GM23338 (cell line): ENCODE results near the gene FETUB.

ENCODE experiments used
- CREB1 ChIP-seq: fragments of 250-450 bp; sonication (Bioruptor Pico); IDR thresholded peaks from 2 replicates; pipeline ENCODE4 v1.5.0; 2020; ENCODE audit warnings: low read depth, mild to moderate bottlenecking, moderate library complexity
- ETS1 ChIP-seq: IDR thresholded peaks from 2 replicates; pipeline ENCODE4 v1.6.1; 2016; ENCODE audit warnings: antibody characterized with exemption
- EZH2 ChIP-seq: fragments of 200-600 bp; sonication (generic); IDR thresholded peaks from one replicate; pipeline ENCODE4 v1.8.0; 2017; ENCODE audit warnings: antibody characterized with exemption, mild to moderate bottlenecking, low read depth; ENCODE audit not compliant: unreplicated experiment
- EZH2phosphoT487 ChIP-seq: fragments of 200-600 bp; sonication (generic); IDR thresholded peaks from one replicate; pipeline ENCODE4 v1.8.1; 2018; ENCODE audit warnings: antibody characterized with exemption; ENCODE audit not compliant: unreplicated experiment
- JUNB ChIP-seq: IDR thresholded peaks from one replicate; pipeline ENCODE4 v1.6.1; 2016; ENCODE audit warnings: antibody characterized with exemption; ENCODE audit not compliant: unreplicated experiment
- NANOG ChIP-seq: IDR thresholded peaks from 2 replicates; pipeline ENCODE4 v1.6.1; 2016; ENCODE audit warnings: antibody characterized with exemption, borderline replicate concordance
- POLR2AphosphoS5 ChIP-seq: IDR thresholded peaks from 2 replicates; pipeline ENCODE4 v1.6.1; 2016; ENCODE audit warnings: antibody characterized with exemption, low read depth
- REST ChIP-seq: IDR thresholded peaks from one replicate; pipeline ENCODE4 v1.6.1; 2018; ENCODE audit warnings: antibody characterized with exemption; ENCODE audit not compliant: unreplicated experiment
- ZNF114 ChIP-seq: fragments of 250-450 bp; sonication (Bioruptor Pico); IDR thresholded peaks from 2 replicates; pipeline ENCODE4 v1.5.0; 2020; ENCODE audit warnings: mild to moderate bottlenecking, moderate library complexity
- ZNF331 ChIP-seq: fragments of 250-450 bp; sonication (Bioruptor Pico); IDR thresholded peaks from 2 replicates; pipeline ENCODE4 v1.5.0; 2020; ENCODE audit warnings: low read depth, mild to moderate bottlenecking, moderate library complexity
- TF ChIP-seq, protein P1 (sequence below), 2 experiments: fragments of 200-600 bp in 1 of 2; sonication (generic) in 1 of 2; conservative IDR thresholded peaks; 2 replicates each; pipeline versions ENCODE4 v1.5.1 to v1.6.1; 2016 to 2017; ENCODE audit warnings: antibody characterized with exemption in 2 of 2, low read depth in 2 of 2, mild to moderate bottlenecking in 2 of 2, moderate library complexity in 1 of 2
- TF ChIP-seq, protein P2 (sequence below): fragments of 250-450 bp; sonication (Bioruptor Pico); IDR thresholded peaks from 2 replicates; pipeline ENCODE4 v1.5.0; 2020; ENCODE audit warnings: mild to moderate bottlenecking, moderate library complexity

DNA sequence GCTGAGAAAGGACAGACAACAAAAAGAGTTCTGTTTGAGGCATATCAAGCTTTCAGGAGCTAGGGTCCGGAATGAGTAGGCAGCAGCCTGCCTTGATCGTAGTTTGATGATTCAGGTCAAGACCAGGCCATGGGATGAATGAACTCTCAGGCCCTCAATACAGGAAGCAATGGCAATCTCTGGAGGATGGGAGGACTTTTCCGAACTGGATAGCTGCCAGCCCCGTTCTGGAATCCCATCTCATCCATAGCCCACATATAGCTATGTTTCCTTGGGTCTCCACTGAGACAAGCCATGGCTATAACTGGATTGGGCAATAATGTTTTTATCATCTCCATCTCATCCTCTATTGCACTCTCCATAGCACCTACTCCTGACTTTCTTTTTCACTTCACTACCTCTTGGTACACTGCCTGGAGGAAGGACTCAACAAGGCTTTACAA lies 14.6 kb upstream of the FETUB start:
- no peak for TF ChIP-seq EZH2phosphoT487
- TF ChIP-seq, protein P1, sequence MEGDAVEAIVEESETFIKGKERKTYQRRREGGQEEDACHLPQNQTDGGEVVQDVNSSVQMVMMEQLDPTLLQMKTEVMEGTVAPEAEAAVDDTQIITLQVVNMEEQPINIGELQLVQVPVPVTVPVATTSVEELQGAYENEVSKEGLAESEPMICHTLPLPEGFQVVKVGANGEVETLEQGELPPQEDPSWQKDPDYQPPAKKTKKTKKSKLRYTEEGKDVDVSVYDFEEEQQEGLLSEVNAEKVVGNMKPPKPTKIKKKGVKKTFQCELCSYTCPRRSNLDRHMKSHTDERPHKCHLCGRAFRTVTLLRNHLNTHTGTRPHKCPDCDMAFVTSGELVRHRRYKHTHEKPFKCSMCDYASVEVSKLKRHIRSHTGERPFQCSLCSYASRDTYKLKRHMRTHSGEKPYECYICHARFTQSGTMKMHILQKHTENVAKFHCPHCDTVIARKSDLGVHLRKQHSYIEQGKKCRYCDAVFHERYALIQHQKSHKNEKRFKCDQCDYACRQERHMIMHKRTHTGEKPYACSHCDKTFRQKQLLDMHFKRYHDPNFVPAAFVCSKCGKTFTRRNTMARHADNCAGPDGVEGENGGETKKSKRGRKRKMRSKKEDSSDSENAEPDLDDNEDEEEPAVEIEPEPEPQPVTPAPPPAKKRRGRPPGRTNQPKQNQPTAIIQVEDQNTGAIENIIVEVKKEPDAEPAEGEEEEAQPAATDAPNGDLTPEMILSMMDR (conservative IDR thresholded peaks at IDR 0.05; ENCODE audit: low read depth in 2 of 2) = no peak
- no peak for TF ChIP-seq JUNB
- TF ChIP-seq POLR2AphosphoS5 = no peak
- no peak for TF ChIP-seq EZH2
- TF ChIP-seq ZNF331 (CRISPR knock-in tag) = no peak
- no peak for TF ChIP-seq REST
- TF ChIP-seq ZNF114 (CRISPR knock-in tag) = no peak
- TF ChIP-seq NANOG = no peak
- no peak for TF ChIP-seq ETS1
- TF ChIP-seq, protein P2, sequence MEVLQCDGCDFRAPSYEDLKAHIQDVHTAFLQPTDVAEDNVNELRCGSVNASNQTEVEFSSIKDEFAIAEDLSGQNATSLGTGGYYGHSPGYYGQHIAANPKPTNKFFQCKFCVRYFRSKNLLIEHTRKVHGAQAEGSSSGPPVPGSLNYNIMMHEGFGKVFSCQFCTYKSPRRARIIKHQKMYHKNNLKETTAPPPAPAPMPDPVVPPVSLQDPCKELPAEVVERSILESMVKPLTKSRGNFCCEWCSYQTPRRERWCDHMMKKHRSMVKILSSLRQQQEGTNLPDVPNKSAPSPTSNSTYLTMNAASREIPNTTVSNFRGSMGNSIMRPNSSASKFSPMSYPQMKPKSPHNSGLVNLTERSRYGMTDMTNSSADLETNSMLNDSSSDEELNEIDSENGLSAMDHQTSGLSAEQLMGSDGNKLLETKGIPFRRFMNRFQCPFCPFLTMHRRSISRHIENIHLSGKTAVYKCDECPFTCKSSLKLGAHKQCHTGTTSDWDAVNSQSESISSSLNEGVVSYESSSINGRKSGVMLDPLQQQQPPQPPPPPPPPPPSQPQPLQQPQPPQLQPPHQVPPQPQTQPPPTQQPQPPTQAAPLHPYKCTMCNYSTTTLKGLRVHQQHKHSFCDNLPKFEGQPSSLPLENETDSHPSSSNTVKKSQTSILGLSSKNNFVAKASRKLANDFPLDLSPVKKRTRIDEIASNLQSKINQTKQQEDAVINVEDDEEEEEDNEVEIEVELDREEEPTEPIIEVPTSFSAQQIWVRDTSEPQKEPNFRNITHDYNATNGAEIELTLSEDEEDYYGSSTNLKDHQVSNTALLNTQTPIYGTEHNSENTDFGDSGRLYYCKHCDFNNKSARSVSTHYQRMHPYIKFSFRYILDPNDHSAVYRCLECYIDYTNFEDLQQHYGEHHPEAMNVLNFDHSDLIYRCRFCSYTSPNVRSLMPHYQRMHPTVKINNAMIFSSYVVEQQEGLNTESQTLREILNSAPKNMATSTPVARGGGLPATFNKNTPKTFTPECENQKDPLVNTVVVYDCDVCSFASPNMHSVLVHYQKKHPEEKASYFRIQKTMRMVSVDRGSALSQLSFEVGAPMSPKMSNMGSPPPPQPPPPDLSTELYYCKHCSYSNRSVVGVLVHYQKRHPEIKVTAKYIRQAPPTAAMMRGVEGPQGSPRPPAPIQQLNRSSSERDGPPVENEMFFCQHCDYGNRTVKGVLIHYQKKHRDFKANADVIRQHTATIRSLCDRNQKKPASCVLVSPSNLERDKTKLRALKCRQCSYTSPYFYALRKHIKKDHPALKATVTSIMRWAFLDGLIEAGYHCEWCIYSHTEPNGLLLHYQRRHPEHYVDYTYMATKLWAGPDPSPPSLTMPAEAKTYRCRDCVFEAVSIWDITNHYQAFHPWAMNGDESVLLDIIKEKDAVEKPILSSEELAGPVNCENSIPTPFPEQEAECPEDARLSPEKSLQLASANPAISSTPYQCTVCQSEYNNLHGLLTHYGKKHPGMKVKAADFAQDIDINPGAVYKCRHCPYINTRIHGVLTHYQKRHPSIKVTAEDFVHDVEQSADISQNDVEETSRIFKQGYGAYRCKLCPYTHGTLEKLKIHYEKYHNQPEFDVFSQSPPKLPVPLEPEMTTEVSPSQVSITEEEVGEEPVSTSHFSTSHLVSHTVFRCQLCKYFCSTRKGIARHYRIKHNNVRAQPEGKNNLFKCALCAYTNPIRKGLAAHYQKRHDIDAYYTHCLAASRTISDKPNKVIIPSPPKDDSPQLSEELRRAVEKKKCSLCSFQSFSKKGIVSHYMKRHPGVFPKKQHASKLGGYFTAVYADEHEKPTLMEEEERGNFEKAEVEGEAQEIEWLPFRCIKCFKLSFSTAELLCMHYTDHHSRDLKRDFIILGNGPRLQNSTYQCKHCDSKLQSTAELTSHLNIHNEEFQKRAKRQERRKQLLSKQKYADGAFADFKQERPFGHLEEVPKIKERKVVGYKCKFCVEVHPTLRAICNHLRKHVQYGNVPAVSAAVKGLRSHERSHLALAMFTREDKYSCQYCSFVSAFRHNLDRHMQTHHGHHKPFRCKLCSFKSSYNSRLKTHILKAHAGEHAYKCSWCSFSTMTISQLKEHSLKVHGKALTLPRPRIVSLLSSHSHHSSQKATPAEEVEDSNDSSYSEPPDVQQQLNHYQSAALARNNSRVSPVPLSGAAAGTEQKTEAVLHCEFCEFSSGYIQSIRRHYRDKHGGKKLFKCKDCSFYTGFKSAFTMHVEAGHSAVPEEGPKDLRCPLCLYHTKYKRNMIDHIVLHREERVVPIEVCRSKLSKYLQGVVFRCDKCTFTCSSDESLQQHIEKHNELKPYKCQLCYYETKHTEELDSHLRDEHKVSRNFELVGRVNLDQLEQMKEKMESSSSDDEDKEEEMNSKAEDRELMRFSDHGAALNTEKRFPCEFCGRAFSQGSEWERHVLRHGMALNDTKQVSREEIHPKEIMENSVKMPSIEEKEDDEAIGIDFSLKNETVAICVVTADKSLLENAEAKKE (CRISPR knock-in tag) = no peak
- no peak for TF ChIP-seq CREB1 (CRISPR knock-in tag)
